Omental fat pad (tissue), 4 donors: Measurements from ENCODE around the gene ERBB4. TPM values are rescaled to one million over a fixed set of nuclear protein-coding genes. Genes with fewer than 3 reads are reported as not detected.

Experiments
- ATAC-seq: fragments of 150-250 bp; one replicate; pipeline ENCODE4 v1.9.1; 2016; ENCODE audit warnings: mild to moderate bottlenecking, moderate library complexity; ENCODE audit not compliant: low FRiP score
- DNase-seq: peaks from one replicate; pipeline ENCODE4 v3.0.0-alpha.2; 2019; ENCODE audit warnings: low spot score
- total RNA-seq, 4 donors: library from RNA; depleted of rRNA; stranded (reverse); fragments of >200 nt; gene quantifications; one replicate each; pipeline ENCODE4 v1.1.0, GENCODE V29; 2016
- TF ChIP-seq, protein P1 (sequence below), 3 donors: fragments of 450-650 bp; IDR thresholded peaks; one replicate each; pipeline ENCODE4 v1.5.1; 2016 to 2017; ENCODE audit warnings: antibody characterized with exemption in 3 of 3, mild to moderate bottlenecking in 3 of 3, moderate library complexity in 2 of 3

ERBB4 gene
- total RNA-seq, 4 donors from 2014 or later = 0.16 to 7.7 (median 2.1) TPM

DNA sequence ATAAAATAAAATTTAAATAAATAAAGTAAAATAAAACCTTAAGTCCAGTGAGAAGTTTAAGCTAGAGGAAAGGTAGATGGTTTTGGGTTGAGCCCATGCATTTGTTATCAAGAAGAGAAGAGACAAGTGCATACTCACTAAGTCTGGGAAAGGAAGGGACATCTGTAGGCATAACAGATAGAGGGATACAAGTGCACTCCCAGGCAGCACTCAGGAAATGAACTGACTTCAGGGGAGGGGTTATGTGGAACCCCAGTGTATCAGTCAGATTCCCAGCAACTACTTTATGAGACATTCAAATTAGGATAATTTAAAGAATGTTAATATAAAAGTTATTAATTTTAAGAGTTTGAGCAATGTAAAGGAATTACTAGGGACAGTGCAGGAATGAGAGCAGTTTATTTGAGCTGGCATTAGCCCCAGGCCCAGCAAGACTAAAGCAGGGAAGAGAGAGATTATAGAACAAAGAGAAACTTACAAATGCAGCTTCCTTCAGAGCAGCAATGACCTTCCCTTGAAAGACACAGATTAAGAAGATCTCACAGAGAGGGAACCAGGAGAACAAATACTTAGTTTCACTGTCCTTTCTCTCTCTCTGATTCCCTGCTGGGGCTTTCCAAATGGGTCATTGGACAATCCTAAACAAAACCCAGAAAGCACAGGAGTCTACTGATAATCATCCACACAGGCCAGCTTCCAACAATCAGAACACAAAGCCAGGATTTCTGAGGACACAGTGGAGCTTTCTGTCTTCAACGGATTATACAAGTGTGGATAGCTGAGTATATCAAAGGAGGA, 109.7 kb downstream of the ERBB4 start:
- no peak for ATAC-seq
- no peak for DNase-seq
- TF ChIP-seq, protein P1, sequence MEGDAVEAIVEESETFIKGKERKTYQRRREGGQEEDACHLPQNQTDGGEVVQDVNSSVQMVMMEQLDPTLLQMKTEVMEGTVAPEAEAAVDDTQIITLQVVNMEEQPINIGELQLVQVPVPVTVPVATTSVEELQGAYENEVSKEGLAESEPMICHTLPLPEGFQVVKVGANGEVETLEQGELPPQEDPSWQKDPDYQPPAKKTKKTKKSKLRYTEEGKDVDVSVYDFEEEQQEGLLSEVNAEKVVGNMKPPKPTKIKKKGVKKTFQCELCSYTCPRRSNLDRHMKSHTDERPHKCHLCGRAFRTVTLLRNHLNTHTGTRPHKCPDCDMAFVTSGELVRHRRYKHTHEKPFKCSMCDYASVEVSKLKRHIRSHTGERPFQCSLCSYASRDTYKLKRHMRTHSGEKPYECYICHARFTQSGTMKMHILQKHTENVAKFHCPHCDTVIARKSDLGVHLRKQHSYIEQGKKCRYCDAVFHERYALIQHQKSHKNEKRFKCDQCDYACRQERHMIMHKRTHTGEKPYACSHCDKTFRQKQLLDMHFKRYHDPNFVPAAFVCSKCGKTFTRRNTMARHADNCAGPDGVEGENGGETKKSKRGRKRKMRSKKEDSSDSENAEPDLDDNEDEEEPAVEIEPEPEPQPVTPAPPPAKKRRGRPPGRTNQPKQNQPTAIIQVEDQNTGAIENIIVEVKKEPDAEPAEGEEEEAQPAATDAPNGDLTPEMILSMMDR (IDR thresholded peaks at IDR 0.05) = no peak

DNA sequence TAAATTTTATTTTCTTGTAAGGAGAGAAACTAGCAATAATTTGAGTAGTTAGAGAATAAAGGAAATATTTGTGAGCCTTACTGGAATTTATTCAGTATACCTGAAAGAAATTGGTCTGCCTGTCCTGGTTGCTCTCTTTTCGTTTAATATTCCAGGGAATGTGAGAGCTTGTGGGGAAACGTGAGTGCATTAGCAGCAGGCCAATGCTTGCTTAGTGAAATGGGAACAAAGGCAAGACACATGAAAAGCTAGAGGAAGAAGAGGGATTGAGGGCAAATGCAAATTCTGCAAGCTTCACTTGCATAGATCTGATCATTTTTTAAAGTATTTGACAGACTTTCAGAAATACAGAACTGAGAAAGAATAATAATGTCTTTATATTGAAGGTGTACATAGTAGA, 111.0 kb downstream of the ERBB4 start:
- ATAC-seq (no peak), DNase-seq (no peak)
- TF ChIP-seq, protein P1 (IDR thresholded peaks at IDR 0.05) = no peak

DNA sequence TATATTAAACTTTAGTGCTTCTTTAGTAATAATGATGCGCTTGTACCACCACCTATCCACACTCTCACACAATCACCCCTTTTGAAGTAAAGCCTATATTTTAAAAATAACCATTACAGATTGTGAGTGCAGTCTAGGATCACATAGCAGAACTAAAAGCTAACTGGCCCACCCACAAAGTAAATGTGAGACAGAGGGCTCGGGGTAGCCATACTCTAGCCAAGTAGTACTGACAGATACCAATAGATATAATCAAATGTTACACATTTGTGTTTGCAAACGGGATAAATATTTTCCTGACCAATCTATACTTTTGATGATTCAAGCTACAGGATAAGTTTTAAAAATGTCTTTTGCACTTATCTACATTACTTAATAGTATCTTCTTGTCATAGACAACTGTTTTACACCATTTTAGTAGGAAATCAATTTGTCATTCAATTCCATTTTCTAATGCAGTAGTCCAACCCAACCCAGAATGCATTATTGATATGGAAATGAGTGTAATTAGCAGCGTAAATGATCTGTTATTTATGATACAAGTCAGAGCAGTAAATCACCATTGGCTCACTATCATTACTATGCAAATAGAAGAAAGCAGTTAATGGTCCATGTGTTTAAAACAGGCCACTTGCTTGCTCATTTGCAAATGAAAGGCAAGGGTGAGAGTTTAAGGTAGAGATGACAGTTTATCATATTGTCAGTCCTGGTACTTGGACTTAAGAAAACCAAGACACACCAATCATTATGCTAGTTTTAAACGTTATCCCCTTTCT, 111.8 kb downstream of the ERBB4 start:
- no peak for ATAC-seq
- TF ChIP-seq, protein P1 (IDR thresholded peaks at IDR 0.05) = no peak
- no peak for DNase-seq

DNA sequence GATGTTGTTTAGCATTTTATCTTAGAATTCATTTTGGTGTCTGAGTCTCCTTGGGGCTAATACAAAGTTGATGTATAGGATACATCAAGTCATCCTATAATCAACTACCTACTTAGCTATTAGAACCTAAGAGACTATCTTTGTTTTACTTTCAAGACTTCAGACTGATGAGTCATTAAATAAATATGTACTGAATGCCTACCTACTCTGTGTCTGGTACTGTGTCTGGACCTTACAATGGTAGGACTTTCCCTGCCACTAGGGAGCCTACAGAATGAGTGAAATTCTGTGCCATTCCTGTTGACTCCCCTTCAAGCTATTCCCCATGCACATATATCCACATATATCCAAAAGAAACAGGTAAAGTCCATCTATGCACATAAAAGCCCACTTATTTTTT, 114.5 kb downstream of the ERBB4 start:
- TF ChIP-seq, protein P1 (IDR thresholded peaks at IDR 0.05) = no peak
- DNase-seq = no peak
- no peak for ATAC-seq

DNA sequence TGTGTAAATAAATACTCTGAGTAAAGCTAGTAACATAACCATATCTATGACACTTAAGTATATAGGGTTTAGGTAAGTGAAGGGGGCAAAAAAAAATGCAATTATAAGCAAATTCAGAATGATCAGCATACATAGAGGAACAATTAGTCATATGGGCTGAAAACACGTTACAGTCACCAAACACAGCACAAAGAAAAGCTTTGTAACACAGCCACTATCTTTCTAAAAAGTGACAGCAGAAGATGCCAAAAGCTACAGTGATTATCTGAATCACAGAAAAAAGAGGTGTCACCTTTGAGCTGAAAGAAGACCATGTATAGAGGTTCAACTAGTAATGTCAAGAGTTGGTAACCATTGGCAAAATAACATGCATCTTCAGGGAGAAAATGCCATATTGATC, 115.5 kb downstream of the ERBB4 start:
- ATAC-seq (no peak), DNase-seq (no peak)
- TF ChIP-seq, protein P1 (IDR thresholded peaks at IDR 0.05) = no peak

DNA sequence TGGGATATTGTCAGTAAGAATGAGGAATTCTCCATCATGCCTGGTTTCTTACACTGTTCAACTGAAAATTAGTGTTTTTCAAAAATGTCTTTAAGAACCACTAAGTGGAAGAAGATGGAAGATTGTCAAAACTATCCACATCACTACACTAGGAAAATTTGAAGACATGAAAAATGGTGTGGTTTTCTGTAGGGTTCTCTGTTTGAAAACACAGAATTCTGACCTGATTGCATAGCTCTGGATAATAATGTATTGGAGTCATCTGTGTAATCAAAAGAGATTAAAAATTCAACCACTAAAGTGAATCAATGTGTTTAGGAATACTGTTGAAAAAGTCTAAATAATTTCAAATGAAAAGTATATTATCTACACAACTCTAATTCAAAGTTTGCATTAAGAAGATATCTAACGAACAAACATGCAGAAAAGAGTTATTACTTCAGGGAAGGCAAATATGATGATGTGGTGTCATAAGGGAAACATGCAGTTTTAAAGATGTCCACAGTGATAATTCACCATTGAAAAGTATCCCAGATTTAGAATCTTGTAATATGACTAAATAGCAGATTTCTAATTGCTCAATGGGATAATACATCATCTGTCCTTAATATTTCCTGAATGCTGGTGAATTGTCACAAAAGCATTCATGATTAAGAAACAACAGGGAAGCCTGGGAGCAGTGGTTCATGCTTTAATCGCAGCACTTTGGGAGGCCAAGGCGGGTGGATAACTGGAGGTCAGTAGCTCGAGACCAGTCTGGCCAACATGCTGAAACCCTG, 116.9 kb downstream of the ERBB4 start:
- TF ChIP-seq, protein P1 (IDR thresholded peaks at IDR 0.05) = no peak
- DNase-seq = no peak
- ATAC-seq = no peak
